IMR-90 (cell line): ENCODE results near the gene TM7SF2.

Source experiments
- POLR2A ChIP-seq: IDR thresholded peaks from 2 replicates; pipeline ENCODE4 v1.6.1; 2012; ENCODE audit warnings: mild to moderate bottlenecking, low read depth, low read length
- TF ChIP-seq, protein P1 (sequence below): conservative IDR thresholded peaks from 2 replicates; pipeline ENCODE4 v1.5.1; 2012; ENCODE audit warnings: mild to moderate bottlenecking, low read depth, low read length, improper control_type of control experiment

DNA sequence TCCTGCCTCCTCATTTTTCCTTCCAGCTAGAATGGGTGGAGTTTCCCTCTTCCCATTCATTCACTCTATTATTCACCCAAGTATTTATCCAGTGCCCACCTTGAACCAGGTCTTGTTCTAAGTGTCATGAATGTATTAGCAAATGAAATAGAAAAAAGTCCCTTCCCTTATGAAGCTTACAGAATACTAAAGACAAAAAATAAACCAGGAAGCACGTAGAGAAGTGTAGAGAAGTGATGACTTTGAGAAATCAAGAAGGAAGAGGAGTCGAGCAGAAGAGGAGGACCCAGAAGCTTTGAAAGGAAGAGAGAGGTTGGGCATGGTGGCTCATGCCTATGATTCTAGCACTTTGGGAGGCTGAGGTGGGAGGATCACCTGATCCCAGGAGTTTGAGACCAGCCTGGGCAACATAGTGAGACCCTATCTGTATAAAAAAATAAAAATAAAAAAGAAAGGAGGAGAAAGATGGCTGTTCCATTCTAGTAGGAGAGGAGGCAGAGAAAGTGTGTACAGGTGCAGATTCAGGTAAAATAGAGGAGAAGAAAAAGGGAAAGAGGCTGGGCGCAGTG is 39.7 kb downstream of the TM7SF2 start:
- TF ChIP-seq, protein P1, sequence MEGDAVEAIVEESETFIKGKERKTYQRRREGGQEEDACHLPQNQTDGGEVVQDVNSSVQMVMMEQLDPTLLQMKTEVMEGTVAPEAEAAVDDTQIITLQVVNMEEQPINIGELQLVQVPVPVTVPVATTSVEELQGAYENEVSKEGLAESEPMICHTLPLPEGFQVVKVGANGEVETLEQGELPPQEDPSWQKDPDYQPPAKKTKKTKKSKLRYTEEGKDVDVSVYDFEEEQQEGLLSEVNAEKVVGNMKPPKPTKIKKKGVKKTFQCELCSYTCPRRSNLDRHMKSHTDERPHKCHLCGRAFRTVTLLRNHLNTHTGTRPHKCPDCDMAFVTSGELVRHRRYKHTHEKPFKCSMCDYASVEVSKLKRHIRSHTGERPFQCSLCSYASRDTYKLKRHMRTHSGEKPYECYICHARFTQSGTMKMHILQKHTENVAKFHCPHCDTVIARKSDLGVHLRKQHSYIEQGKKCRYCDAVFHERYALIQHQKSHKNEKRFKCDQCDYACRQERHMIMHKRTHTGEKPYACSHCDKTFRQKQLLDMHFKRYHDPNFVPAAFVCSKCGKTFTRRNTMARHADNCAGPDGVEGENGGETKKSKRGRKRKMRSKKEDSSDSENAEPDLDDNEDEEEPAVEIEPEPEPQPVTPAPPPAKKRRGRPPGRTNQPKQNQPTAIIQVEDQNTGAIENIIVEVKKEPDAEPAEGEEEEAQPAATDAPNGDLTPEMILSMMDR: no peak
- TF ChIP-seq POLR2A: no peak
